Sciatic nerve (tissue), 2 donors: Measurements from ENCODE around the gene TUT4. TPM values are rescaled to one million over a fixed set of nuclear protein-coding genes. Genes with fewer than 3 reads are reported as not detected.

ENCODE experiments used
- ATAC-seq: fragments of 200-7000 bp; cut with Tn5 transposase; one replicate; pipeline ENCODE4 v1.9.1; 2020; ENCODE audit warnings: mild to moderate bottlenecking, moderate library complexity
- DNase-seq: peaks from one replicate; pipeline ENCODE4 v3.0.0-alpha.2; 2020; ENCODE audit warnings: low spot score
- intact Hi-C: fragments of 100-400 bp; cut with DNase I; formaldehyde crosslinking; loops from one replicate; pipeline ENCODE4 v1.14.2; 2022
- total RNA-seq: library from RNA; stranded (reverse); fragmentation: NEBNext Ultra II Directional; extraction: Animal tissue kit (Norgen Biotek cat#: 25700); gene quantifications from one replicate; pipeline ENCODE4 v1.2.1, GENCODE V29; 2021
- donor health status: DM: no; HTN: no; CAD: no.
- donor health status: DM: no; HTN: no; CAD: no.

The TUT4 gene
- total RNA-seq, 1 donor from 2014 or later = 87.3 TPM

- ATAC-seq (no peak), DNase-seq (no peak)
- intact Hi-C loops = no loop called here
These were observed 125.7 kb downstream of the TUT4 start for GRCh38 chr1:52427152-52427551.

GRCh38 chr1:52426371-52426770 is 126.5 kb downstream of the TUT4 start:
- intact Hi-C loops = no loop called here
- ATAC-seq = no peak
- DNase-seq = no peak

- intact Hi-C loops = no loop called here
- no peak for ATAC-seq
These were observed 128.1 kb downstream of the TUT4 start for GRCh38 chr1:52424813-52425212.

GRCh38 chr1:52424231-52424636 is 128.7 kb downstream of the TUT4 start:
- DNase-seq (no peak), ATAC-seq (no peak)
- intact Hi-C loops = no loop called here

More at GRCh38 chr1:52424813-52425212, 128.1 kb downstream of the TUT4 start:
- DNase-seq = no peak

- intact Hi-C loops = no loop called here
- ATAC-seq (no peak), DNase-seq (no peak)
These were observed 129.1 kb downstream of the TUT4 start for GRCh38 chr1:52423771-52424170.

- no peak for DNase-seq
- no peak for ATAC-seq
- intact Hi-C loops = no loop called here
These were observed 129.8 kb downstream of the TUT4 start for GRCh38 chr1:52423055-52423454.

GRCh38 chr1:52420713-52421112 is 132.2 kb downstream of the TUT4 start:
- ATAC-seq (no peak), DNase-seq (no peak)
- intact Hi-C loops = no loop called here

- no peak for DNase-seq
- intact Hi-C loops = no loop called here
- ATAC-seq = no peak
These were observed 136.1 kb downstream of the TUT4 start for GRCh38 chr1:52416811-52417210.

- ATAC-seq (no peak), DNase-seq (no peak)
- intact Hi-C loops = no loop called here
These were observed 137.9 kb downstream of the TUT4 start for GRCh38 chr1:52414942-52415341.

GRCh38 chr1:52413410-52413989 is 139.4 kb downstream of the TUT4 start:
- DNase-seq (no peak), ATAC-seq (no peak)
- intact Hi-C loops = no loop called here

GRCh38 chr1:52404975-52405338 is 147.9 kb downstream of the TUT4 start:
- intact Hi-C loops = no loop called here
- DNase-seq (no peak), ATAC-seq (no peak)

- ATAC-seq = peak; percentile 100
- intact Hi-C loops = no loop called here
- DNase-seq = peak; percentile 99
These were observed 148.5 kb downstream of the TUT4 start, which contains the start of the genes ORC1 and PRPF38A for GRCh38 chr1:52404116-52404974. Gene ORC1 (minus strand): TSS chr1:52404423. CDS start chr1:52402223, 2,200 bp downstream. Gene PRPF38A (plus strand): TSS chr1:52404602. CDS start chr1:52404750, 148 bp downstream.

GRCh38 chr1:52403566-52404115 is 149.3 kb downstream of the TUT4 start:
- ATAC-seq (peak; percentile 9), DNase-seq (no peak)
- intact Hi-C loops = no loop called here

- no peak for ATAC-seq
- no peak for DNase-seq
- intact Hi-C loops = no loop called here
These were observed 150.0 kb downstream of the TUT4 start for GRCh38 chr1:52402860-52403240.

GRCh38 chr1:52400131-52400530 is 152.8 kb downstream of the TUT4 start:
- no peak for DNase-seq
- no peak for ATAC-seq
- intact Hi-C loops = no loop called here

GRCh38 chr1:52399629-52400028 is 153.3 kb downstream of the TUT4 start:
- intact Hi-C loops = no loop called here
- DNase-seq (no peak), ATAC-seq (no peak)

GRCh38 chr1:52393174-52393573 is 159.7 kb downstream of the TUT4 start:
- DNase-seq (no peak), ATAC-seq (no peak)
- intact Hi-C loops = no loop called here

- intact Hi-C loops = no loop called here
- no peak for ATAC-seq
- DNase-seq = no peak
These were observed 166.4 kb downstream of the TUT4 start for GRCh38 chr1:52386458-52386857.

- ATAC-seq (no peak), DNase-seq (no peak)
- intact Hi-C loops = no loop called here
These were observed 167.5 kb downstream of the TUT4 start for GRCh38 chr1:52385376-52385775.
